ENCODE measurements around the gene PAM.

- TF ChIP-seq CTCF (IDR thresholded peaks at IDR 0.05) (no peak), POLR2AphosphoS5 (IDR thresholded peaks at IDR 0.05) (no peak), POLR2A (IDR thresholded peaks at IDR 0.05) (no peak)
These were observed 227.0 kb downstream of the PAM start for GRCh38 chr5:102981957-102982635.

Data from breast epithelium (tissue), 3 donors.